Stimulated activated CD4-positive, alpha-beta T cell treated with anti-CD3 and anti-CD28 coated beads, Interleukin-1b, Interleukin-23, amount 100 ng/mL, for 1 hour (primary cell): ENCODE results near the gene COPS2.
"Not testable (repeated sequence)": the region's sequence is repeated elsewhere in the genome, so short reads cannot be mapped to it uniquely, and the experiment has no call there.

Experiments
- DNase-seq, 2 donors: peaks; one replicate each; pipeline ENCODE4 v3.0.0-alpha.2; 2020; ENCODE audit warnings: low read depth in 2 of 2

COPS2 gene

GRCh38 chr15:49103002-49103401 lies 52.4 kb downstream of the COPS2 start:
- DNase-seq: no peak

- DNase-seq: no peak
Observed at GRCh38 chr15:49101536-49101935, 53.9 kb downstream of the COPS2 start.

DNA sequence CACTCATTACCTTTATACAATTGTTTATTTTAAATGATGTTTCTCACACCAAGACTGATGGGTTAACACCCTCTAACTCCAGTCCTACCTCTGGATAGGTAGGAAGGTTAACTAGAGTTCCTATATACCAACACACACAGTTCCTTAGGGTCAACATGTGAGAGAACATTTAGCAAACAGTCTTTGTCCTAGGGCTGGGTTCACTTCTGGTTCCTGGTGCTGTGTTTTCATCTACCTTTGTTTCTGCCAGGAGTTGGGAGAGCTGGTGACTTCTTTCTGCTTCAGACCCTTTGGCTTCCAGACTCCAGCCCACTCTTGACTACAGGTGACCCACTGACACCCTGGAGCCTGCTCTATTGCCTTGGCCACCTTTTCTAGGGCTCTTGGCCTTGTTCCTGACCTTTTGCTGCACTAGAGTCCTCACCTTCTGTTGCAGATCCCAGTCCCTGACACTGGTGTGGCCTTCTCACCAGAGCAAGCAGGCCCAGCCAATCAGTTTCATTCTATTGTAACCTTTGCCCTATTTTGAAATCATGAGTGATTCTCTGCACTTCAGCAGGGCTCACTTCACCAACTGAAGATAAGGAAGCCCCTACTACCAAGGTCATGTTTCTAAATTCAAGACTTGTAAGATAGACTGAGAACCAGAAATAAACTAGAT lies 59.2 kb downstream of the COPS2 start:
- DNase-seq: no peak

DNA sequence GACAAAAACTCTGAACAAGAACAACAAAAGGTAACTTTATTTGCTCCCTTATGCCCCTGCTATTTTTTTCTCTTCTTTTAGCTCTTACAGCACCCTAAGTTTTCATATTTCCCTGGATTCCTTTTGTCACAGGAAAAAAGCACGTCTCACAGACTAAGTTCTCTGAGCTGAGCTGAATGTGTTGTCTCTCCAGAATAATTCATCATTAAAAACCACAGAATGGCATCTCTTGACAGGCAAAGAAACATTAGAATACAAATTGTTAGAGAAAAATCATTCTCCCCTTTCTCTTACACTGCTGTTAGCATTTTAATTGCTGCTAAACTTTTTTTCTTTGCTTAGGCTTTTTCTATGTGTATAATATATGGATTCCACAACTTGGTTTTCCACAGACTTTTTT lies 60.5 kb downstream of the COPS2 start:
- DNase-seq: no peak

DNA sequence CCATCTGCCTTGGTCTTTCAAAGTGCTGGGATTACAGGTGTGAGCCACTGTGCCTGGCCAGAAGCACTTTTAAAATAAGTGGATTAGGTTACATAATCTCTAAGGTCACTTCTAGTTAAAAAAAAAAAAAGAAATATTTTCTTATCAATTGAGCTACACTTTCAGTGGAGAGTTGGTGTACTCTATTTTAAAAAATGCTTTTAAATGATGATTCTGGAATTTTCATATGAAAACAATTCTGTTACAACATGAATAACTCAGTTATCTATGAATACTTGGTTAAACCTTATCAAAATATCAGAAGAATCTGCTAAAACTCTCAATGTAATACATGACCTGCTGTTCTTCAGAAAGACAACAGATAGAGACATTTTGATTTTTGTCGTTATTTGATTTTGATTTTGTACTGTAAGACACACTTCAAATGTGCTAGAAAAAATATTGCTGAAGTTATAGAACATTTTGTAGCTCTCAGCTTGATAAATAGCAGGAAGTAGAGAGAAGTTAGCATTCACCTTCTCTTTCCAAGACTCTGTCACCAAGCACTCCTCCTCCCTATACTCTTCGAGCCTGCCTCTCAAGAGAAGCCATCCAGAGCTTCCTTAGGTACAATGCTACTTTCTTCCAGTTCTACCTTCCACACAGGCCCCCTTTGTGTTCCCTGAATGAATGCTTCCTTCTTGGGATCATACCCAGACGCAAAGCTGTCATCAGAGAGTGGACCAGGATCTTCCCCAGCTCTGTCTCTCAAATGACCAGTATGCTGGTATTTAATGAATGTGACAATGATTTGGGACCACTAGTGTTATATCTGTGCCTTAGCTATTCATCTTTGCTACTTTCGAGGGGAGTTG lies 61.9 kb downstream of the COPS2 start:
- DNase-seq: no peak

- DNase-seq: no peak
Observed at GRCh38 chr15:49088996-49089395, 66.4 kb downstream of the COPS2 start.

GRCh38 chr15:49085696-49086459 lies 69.5 kb downstream of the COPS2 start:
- DNase-seq: no peak

DNA sequence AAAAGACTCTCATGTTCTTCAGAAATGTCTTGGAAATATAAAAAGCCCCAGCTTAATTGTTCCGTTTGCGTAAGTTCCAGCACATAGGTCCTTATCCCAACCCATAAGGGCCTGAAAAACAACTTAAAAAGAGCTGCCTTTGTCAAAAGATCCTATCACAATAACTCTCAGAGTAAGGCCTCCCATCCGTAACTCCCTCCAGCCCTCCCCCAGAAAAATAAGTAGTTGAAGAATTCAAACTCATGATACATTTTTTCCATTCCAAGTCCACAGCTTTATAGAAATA lies 71.2 kb downstream of the COPS2 start:
- no peak for DNase-seq

DNA sequence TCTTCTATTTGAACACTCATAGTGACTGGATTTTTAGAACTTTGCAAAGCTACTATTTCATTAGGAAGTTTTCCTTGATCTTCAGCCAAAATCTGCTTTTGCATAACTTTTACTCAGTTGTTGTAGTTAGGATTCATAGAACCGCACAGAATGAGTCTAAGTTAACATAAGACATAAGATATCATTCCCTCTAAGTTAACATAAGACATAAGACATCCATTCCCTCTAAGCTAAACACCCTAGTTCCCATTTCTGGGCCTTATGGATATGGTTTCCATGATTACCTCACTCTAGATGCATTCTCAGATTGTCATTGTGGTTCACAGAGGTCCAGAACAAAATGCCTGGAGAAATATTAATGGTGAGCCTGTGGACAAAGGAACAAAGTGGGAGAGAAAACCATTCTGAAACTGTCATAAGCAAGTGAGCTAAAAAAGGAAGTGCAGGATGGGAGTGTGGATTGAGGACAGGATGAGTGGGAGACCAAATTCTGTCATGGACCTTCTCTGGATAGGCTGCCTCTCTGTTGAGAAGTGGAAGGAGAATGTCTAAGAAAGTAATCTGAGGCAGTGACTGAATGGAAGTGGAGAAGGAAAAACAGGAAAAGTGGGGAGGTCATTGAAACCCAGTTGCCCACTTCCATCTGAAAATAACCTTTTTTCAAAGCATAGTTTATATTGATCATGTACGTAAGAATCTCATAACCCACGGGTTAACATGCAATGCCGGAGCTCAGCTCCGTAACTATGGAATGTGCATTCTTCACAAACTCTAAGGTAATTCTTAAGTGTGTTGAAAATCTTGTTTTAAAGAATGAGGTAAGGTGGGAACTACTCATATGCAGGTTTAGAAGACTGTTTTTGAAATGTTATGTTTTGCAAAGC lies 71.8 kb downstream of the COPS2 start:
- DNase-seq: no peak

DNA sequence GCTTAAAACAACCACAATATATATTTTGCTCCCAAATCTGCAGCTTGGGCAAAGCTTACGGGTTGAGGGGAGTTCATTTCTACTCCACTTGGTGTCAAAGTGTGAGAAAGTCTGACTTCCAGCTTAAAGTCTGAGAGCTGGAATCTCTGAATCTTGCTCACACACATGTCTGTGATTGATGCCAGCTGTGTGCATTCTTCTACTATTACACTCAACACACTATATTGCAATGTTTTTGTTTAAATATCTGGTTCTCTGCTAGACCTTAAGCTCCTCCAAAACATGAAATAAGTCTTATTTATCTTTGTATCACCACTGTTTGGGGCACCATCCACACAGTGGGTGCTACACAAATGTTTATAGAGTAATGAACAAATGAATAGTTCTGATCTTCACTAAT lies 72.4 kb downstream of the COPS2 start:
- DNase-seq: no peak

DNA sequence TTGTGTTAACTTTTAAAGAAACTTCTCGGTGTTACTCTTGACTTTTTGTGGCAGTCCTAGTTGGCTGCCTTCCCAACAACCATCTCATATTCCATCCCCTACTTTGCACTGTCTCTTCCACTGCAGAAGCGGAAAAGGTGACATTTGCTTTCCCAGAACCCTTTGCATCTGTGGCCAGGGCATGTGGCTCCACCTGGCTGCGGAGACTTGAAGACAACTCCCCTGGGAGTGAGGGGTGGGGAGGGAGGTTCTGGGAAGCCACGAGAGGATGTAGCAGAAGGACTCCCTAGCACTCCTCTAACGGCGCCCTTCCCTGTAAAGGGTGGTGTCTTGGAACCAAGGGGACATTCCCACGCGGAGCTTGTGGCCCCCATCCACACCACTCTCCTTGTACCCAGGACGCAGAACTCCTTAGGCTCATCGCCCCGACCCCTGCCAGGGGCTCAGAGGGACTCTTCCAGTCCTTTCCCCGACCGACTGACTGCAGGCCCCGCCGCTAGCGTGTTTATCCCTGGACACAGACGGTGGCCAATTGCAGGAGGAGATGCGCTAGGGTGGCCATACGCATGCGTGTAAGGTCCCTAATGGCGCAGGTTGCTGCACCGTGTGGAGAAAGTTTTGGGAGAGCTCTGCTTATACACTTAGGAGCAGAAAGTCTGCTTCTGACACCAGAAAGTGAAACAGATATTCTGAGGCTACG lies 75.9 kb downstream of the COPS2 start:
- no peak for DNase-seq

GRCh38 chr15:49075881-49076280 lies 79.5 kb downstream of the COPS2 start:
- no peak for DNase-seq

DNA sequence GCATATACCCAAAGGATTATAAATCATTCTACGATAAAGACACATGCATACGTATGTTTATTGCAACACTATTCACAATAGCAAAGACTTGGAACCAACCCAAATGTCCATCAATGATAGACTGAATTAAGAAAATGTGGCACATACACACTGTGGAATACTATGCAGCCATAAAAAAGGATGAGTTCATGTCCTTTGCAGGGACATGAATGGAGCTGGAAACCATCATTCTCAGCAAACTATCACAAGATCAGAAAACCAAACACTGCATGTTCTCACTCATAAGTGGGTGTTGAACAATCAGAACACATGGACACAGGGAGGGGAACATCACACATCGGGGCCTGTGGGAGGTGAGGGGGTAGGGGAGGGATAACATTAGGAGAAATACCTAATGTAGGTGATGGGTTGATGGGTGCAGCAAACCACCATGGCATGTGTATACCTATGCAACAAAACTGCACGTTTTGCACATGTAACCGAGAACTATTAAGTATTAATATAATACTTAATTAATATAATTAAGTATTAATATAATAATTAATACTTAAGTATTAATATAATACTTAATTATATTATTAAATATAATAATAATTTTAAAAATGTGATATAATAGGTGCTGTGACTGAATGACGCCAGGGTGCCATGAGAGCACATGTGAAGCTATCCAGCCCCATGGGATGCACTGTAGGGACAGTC lies 80.7 kb downstream of the COPS2 start:
- DNase-seq: not testable (repeated sequence)
